ENCODE data around the gene MED26. TPM values are rescaled to one million over a fixed set of nuclear protein-coding genes. Genes with fewer than 3 reads are reported as not detected.

MED26 gene
- total RNA-seq, 1 donor from 2014 or later = 15.0 TPM

DNA sequence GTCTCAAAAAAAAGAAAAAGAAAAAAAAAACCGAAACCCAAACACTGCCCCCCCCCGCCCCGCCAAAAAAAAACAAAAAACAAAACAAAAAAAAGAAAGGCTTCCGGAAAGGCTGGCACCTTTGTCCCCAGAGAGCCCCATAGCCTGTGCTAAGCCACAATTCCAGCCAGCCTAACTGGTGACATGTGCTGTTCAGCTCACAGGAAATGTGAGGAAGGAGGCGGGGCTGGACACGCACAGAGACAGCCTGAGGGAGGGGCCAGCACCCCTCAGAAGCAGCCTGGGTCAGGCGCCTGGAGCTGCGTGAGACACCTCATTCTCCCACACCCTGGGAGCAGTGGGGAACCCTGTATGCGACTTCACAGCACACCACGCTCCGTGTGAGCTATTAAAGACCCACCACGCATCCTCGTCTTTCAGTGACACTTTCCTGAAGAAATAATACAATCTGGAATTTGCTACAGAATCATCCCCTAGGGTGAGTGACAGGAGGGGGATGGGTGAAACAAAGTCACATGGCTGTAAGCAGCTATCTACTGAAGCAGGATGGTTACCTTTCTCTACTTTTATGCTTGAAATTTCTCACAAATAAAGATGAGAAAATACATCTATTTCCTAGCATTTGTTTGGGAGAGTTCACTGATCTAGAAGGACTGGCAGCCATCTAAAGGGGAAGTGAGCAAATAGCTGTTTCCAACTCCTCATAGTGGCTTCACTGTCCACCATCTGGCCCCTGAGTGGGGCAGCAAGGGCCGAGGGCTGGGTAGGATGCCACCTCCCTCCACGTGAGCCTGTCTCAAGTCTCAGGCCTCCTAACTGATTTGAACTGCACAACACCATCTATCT lies 43.5 kb downstream of the MED26 start:
- Mint-ChIP-seq H3K9me3 (ENCODE audit: unreplicated experiment) (peaks cover 2% of the 10 kb centered on the region), H3K27ac (ENCODE audit: unreplicated experiment) (peak overlapping the region; percentile 84), H3K36me3 (ENCODE audit: low read depth, unreplicated experiment) (peaks cover 9% of the 10 kb centered on the region), H3K27me3 (ENCODE audit: low read depth, unreplicated experiment) (no peaks in the 10 kb centered on the region), H3K4me3 (ENCODE audit: unreplicated experiment) (peak overlapping the region; percentile 67), H3K4me1 (ENCODE audit: low read depth, unreplicated experiment) (peaks cover 60% of the 10 kb centered on the region)
- Histone ChIP-seq H3K27ac (ENCODE audit: low read depth, low read length) (peak overlapping the region; percentile 36), H3K9me3 (ENCODE audit: insufficient read depth, low read depth, low read length) (no peaks in the 10 kb centered on the region), H3K9ac (ENCODE audit: low read length) (peak overlapping the region; percentile 55), H3K4me2 (ENCODE audit: low read length) (peak overlapping the region; percentile 80), H4K20me1 (ENCODE audit: insufficient read depth, low read length) (peaks cover 98% of the 10 kb centered on the region), H2AFZ (ENCODE audit: low read depth, low read length) (no peak overlapping the region), H3K4me1 (ENCODE audit: insufficient read depth, low read length) (peaks cover 48% of the 10 kb centered on the region), H3K36me3 (ENCODE audit: insufficient read depth, low read length) (no peaks in the 10 kb centered on the region), H3K79me2 (ENCODE audit: insufficient read depth, low read length) (peaks cover 98% of the 10 kb centered on the region), H3K4me3 (ENCODE audit: insufficient read depth, low read depth, low read length) (no peak overlapping the region), H3K27me3 (ENCODE audit: insufficient read depth, low read length) (no peaks in the 10 kb centered on the region)
- DNase-seq (ENCODE audit: low read depth) = peak; percentile 66
- FAIRE-seq = no peak
- TF ChIP-seq, protein P1, sequence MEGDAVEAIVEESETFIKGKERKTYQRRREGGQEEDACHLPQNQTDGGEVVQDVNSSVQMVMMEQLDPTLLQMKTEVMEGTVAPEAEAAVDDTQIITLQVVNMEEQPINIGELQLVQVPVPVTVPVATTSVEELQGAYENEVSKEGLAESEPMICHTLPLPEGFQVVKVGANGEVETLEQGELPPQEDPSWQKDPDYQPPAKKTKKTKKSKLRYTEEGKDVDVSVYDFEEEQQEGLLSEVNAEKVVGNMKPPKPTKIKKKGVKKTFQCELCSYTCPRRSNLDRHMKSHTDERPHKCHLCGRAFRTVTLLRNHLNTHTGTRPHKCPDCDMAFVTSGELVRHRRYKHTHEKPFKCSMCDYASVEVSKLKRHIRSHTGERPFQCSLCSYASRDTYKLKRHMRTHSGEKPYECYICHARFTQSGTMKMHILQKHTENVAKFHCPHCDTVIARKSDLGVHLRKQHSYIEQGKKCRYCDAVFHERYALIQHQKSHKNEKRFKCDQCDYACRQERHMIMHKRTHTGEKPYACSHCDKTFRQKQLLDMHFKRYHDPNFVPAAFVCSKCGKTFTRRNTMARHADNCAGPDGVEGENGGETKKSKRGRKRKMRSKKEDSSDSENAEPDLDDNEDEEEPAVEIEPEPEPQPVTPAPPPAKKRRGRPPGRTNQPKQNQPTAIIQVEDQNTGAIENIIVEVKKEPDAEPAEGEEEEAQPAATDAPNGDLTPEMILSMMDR (IDR thresholded peaks at IDR 0.05; ENCODE audit: insufficient read depth, low read depth, low read length) = no peak
- TF ChIP-seq EZH2 (IDR thresholded peaks at IDR 0.05; ENCODE audit: insufficient read depth, low read length) = no peak

DNA sequence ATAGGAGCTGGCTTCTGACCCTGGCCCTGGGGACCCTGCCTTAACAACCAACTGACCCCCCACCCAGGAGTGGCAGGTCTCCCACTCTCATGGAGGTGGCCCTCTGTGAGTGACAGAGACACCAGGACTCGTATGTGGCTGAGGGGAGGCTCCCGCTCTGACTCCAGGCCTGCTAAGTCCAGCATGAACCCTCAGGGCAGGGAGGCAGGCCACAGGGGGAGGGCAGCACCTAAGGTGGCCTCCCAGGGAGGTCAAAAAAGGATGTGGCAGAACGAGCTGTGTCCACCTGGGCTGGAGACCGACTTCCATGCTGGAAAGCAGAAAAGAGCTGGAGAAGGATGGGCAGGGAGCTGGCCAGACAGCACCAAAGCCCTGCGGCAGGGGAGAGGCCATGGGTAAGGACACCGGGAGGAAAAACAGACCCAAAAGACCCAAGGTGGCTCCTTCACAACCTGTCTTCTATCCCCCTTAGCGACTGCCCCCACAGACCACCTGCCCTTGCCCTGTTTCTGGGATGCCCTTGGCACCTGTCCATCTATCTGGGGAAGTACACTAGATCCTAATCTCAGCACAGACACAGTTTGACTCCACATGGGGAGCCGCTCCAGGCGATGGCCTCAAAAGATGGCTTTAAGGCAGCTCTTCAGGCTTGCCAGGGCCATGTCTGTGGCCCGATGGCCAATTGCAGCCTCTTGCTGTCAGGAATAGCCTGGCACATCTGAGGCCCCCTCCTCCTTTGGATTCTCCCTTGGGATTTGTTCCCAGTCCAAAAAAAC lies 45.3 kb downstream of the MED26 start:
- Histone ChIP-seq H3K79me2 (ENCODE audit: insufficient read depth, low read length) (peaks cover 97% of the 10 kb centered on the region), H3K4me3 (ENCODE audit: insufficient read depth, low read depth, low read length) (no peak overlapping the region), H4K20me1 (ENCODE audit: insufficient read depth, low read length) (peaks cover 98% of the 10 kb centered on the region), H3K9me3 (ENCODE audit: insufficient read depth, low read depth, low read length) (no peaks in the 10 kb centered on the region), H3K4me1 (ENCODE audit: insufficient read depth, low read length) (peaks cover 35% of the 10 kb centered on the region), H3K27ac (ENCODE audit: low read depth, low read length) (no peak overlapping the region), H3K27me3 (ENCODE audit: insufficient read depth, low read length) (no peaks in the 10 kb centered on the region), H3K36me3 (ENCODE audit: insufficient read depth, low read length) (peaks cover 2% of the 10 kb centered on the region), H3K9ac (ENCODE audit: low read length) (no peak overlapping the region), H3K4me2 (ENCODE audit: low read length) (no peak overlapping the region), H2AFZ (ENCODE audit: low read depth, low read length) (no peak overlapping the region)
- H3K27me3 Mint-ChIP-seq (ENCODE audit: low read depth, unreplicated experiment) = no peaks in the 10 kb centered on the region
- no peak overlapping the region for H3K4me3 Mint-ChIP-seq (ENCODE audit: unreplicated experiment)
- DNase-seq (ENCODE audit: low read depth) (no peak), FAIRE-seq (no peak)
- H3K36me3 Mint-ChIP-seq (ENCODE audit: low read depth, unreplicated experiment) = peaks cover 15% of the 10 kb centered on the region
- H3K9me3 Mint-ChIP-seq (ENCODE audit: unreplicated experiment) = peaks cover 2% of the 10 kb centered on the region
- TF ChIP-seq EZH2 (IDR thresholded peaks at IDR 0.05; ENCODE audit: insufficient read depth, low read length) = no peak
- TF ChIP-seq, protein P1 (IDR thresholded peaks at IDR 0.05; ENCODE audit: insufficient read depth, low read depth, low read length) = no peak
- peaks cover 47% of the 10 kb centered on the region for H3K4me1 Mint-ChIP-seq (ENCODE audit: low read depth, unreplicated experiment)
- peak overlapping the region; percentile 75 for H3K27ac Mint-ChIP-seq (ENCODE audit: unreplicated experiment)
